ENCODE measurements around the gene PAX5.

GRCh38 chr9:37037503-37038301, 3.6 kb upstream of the PAX5 start:
- no peak for TF ChIP-seq CTCF (IDR thresholded peaks at IDR 0.05)
- TF ChIP-seq EZH2 (IDR thresholded peaks at IDR 0.05; ENCODE audit: borderline replicate concordance, insufficient read depth, low read depth, low read length, poor library complexity, severe bottlenecking): no peak

Measured in B cell (primary cell).